Esophagus mucosa (tissue), 1 donor: Measurements from ENCODE around the gene GEMIN4. TPM values are rescaled to one million over a fixed set of nuclear protein-coding genes. Genes with fewer than 3 reads are reported as not detected.

Experiments
- ATAC-seq: fragments of 200-7000 bp; cut with Tn5 transposase; one replicate; pipeline ENCODE4 v1.9.1; 2020
- total RNA-seq: library from RNA; stranded (reverse); gene quantifications from one replicate; pipeline ENCODE4 v1.2.4, GENCODE V29; 2023
- donor health status: DM: yes; HTN: yes; CAD: no.

GEMIN4 gene
- total RNA-seq, 1 donor from 2014 or later = 20.1 TPM

- ATAC-seq = no peak
These were observed 11.6 kb downstream of the GEMIN4 start for GRCh38 chr17:740240-741017.

GRCh38 chr17:737561-738113 is 14.4 kb downstream of the GEMIN4 start:
- peak; percentile 42 for ATAC-seq

GRCh38 chr17:733743-734142 is 18.3 kb downstream of the GEMIN4 start:
- ATAC-seq = no peak

DNA sequence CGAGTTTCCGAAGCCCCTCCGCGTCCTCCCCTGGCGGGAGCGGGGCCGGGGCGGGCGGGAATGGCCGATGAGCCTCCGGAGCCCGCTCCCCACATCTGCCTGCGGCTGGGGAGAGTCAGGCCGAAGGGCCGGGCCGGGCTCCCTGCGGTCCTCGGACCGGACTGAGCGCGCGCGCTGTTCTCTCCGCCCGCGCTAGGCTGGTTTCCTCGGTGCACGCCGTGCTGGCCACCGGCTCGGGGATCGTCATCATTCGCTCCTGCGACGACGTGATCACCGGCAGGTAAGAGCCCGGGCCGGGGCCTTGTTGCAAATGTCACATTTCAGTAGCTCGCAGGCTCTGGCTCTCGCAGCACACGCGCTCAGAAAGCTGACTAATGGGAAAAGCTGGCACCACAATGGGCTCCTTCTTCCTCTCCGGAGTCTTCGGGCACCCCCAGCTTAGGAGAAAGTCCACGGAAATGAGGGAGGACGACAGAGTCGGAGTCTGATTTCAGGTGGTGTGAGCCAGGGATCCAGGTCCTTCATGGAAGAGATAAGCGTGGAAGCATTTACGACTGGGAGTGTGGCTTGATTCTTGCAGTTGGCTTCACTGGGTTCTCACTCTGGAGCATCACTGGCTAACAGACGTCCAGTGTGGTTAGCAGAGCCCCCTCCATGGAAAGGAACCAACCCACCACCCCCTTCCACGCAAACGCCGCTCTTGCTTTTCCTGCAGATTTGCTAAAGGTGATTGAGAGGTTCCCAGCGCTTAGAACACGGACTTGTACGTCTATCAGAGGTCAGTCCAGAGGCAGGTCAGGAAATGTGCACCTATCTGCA is 19.0 kb downstream of the GEMIN4 start:
- ATAC-seq = peak; percentile 27

DNA sequence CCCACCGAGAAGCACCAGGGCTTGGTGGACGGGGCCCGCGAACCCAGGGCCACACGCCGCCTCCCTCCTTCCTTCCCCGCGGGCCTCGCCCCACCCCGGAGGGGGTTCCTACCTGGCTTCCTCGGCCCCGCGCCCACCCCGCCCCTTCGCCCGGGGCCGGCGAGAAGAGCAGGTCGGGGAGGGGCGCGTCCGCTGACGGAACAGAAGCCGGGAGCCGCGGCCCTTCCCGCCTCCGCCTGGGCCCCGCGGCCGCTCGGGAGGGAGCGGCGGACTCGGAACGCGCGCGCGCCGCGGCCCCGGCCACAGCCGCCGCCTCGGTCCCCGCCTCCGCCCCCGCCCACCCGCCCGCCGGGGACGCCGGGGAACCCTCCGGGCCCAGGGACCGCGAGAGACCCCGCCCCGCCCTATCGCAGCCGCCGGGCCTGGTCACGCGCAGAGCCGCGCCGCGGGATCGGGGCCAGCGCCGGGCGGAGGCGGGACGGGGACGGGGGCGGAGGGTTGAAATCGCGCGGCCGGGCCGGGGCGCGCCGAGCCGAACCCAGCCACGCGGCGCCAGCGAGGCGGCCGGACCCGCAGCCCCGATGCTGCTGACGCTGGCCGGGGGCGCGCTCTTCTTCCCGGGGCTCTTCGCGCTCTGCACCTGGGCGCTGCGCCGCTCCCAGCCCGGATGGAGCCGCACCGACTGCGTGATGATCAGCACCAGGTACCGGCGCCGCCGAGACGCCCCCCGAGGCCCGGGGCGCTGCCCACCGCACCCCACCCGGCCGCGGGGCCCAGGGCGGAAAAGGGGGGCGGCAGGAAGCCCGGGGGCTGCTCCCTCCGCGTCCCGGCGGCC is 19.8 kb downstream of the GEMIN4 start, which contains the start of gene TLCD3A:
TLCD3A (plus strand) TSS at position 530 of the 835 bp plus-strand sequence; CDS start at position 582, 52 bp downstream.
- peak; percentile 64 for ATAC-seq

DNA sequence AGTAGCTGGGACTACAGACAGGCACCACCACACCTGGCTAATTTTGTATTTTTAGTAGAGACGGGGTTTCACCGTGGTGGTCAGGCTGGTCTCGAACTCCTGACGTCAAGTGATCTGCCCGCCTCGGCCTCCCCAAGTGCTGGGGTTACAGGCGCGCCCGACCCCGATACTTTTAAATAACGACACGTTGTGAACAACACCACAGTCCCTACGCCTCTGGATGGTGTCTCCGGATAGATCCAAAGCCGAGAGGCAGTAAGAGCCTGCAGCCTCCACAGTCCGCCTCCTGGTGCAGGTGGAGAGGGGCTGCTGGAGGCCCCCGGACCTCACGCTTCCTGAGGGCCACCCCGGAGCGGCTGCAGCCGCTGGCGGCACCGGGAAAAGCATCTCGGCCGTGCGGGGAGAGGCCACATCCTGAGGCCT is 20.4 kb downstream of the GEMIN4 start:
- ATAC-seq = no peak

DNA sequence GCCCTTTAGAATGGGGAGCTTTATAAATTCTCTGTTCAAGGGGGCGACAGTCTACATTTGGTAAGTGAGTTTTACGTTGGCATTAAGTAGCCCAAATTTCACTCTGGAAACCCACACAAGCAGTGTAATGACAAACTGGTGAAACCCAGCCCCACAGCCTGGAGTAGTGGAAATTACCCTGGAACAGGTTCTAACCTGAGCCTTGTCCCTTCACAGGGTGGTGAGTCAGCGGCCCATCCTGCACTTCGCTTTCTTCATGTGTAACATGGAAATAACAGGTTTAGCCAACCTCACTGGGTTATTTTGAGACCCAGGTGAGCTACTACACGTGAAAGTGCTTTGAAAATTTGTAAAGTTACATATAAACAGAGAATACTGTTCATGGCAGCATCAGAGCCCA is 23.2 kb downstream of the GEMIN4 start:
- peak; percentile 81 for ATAC-seq

DNA sequence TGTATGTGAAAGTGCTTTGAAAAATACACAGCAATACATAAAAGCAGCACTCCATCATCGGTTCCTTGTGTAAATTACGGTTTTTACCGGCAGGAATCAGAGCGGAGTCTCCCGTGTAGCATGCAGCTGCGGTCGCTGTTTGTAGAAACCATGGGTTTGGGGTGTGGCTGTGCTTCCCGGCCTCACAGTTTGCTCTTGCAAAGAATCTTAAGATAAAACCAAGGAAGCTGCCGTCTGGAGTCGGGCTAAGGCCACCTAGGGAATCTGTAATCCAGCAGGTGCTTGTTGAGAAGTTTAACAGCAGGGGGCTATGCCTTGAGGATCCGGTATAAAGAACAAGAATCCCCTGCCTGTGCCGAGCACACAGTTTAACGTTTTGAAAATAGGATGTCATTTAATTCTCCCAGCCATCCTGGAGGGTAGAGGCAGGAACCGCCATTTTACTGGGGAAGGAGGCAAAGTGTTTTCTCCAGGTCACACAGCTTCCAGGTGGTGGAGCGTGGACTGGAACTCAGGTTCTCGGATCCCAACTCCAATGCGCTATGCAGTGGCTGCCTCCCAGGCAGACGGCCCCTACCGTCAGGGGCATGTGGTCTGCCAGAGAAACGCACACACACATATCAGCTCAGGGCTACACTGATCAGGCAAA is 25.7 kb downstream of the GEMIN4 start:
- no peak for ATAC-seq

GRCh38 chr17:725746-726145 is 26.3 kb downstream of the GEMIN4 start:
- ATAC-seq = peak; percentile 64

DNA sequence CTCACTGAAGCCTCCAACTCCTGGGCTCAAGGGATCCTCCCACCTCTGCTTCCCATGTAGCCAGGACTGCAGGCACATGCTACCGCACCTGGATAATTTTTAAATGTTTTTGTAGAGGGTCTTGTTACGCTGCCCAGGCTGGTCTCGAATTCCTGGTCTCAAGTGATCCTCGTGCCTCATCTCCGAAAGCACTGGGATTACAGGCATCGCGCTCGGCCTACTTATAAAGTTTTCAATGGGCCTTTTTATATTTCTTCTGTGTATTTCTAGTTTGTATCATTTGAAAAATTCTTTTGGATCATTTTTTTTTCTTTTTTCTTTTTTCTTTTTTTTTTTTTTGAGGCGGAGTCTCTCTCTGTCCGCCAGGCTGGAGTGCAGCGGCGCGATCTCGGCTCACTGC is 27.0 kb downstream of the GEMIN4 start:
- no peak for ATAC-seq

- peak; percentile 83 for ATAC-seq
These were observed 30.5 kb downstream of the GEMIN4 start for GRCh38 chr17:721540-721937.

DNA sequence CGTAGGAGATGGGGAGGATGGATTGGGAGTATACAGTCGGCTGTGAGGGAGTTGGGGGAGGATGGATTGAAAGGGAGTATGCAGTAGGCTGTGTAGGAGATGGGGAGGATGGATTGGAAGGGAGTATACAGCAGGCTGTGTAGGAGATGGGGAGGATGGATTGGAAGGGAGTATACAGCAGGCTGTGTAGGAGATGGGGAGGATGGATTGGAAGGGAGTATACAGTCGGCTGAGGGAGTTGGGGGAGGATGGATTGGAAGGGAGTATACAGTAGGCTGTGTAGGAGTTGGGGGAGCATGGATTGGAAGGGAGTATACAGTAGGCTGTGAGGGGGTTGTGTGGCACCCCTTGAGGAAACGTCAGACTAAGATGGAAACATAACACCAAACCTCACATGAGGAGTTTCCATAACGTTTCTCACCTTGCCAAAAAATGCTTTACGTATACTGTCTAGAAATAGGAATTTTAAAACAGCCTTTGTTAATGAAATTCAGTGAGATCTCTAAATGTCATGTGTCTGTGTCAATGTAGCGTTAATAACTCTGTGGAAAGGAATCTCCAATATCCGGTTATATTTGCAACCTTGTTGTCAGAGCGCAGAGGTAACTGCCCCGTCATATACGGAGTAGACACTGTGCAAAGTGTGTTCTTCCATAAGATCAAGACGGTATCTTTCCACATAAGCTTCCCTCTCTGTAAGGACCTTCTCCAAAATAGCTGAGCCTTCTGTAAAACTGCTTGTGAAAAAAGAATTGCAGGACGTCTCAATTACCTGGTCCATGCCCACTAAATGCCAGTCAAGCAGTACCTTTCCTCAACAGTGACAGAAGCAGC is 31.1 kb downstream of the GEMIN4 start:
- ATAC-seq = no peak

- no peak for ATAC-seq
These were observed 34.0 kb downstream of the GEMIN4 start for GRCh38 chr17:718075-718474.

DNA sequence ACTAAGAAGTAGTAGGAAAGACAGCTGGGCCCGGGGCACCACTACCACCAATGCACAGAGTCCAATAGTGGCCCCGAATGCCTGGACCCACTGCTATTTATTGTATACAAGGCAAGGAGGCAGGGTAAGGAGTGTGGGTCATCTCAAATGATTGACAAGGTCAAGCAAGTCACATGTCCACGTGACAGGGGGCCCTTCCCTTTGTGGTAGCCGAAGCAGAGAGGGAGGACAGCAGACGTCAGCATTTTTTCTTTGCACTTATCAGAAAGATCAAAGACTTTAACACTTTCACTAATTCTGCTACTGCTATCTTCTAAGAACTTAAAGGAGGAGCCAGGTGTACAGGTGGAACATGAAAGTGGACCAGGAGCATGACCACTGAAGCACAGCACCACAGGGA is 43.9 kb downstream of the GEMIN4 start:
- no peak for ATAC-seq

DNA sequence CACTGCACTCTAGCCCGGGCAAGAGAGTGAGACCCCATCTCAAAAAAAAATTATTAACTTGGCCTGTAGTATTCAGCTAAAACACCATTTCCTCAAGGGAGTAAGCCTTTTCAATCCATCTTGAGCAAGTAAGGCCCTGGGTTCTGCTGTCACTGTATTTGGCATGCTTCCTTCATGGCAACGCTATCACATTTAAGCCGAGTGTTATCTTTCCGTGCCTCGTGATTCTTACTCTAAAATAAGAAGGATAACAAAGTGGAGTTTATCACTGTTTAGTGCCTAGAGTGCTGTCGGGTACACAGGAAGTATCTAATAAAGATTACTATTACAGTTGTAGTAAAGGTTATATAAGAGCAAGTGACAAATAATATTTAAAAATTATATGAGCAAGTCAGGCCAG is 46.2 kb downstream of the GEMIN4 start:
- ATAC-seq = no peak

DNA sequence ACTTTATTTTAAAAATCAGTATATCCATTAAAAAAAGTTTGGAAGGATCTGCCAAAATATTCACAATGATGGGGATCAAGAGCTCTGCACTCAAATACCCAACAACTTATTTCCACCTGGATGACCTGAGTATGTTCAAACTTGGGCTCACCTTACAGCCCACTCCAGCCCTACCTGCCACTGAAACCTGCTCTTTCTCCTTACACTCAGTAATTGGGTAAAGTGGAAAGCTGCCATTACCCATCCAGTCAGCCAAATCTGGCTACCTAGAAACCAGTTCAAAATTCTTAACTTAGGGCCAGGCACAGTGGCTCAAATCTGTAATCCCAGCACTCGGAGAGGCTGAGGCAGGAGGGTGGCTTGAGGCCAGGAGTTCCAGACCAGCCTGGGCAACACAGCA is 47.1 kb downstream of the GEMIN4 start:
- ATAC-seq = no peak

DNA sequence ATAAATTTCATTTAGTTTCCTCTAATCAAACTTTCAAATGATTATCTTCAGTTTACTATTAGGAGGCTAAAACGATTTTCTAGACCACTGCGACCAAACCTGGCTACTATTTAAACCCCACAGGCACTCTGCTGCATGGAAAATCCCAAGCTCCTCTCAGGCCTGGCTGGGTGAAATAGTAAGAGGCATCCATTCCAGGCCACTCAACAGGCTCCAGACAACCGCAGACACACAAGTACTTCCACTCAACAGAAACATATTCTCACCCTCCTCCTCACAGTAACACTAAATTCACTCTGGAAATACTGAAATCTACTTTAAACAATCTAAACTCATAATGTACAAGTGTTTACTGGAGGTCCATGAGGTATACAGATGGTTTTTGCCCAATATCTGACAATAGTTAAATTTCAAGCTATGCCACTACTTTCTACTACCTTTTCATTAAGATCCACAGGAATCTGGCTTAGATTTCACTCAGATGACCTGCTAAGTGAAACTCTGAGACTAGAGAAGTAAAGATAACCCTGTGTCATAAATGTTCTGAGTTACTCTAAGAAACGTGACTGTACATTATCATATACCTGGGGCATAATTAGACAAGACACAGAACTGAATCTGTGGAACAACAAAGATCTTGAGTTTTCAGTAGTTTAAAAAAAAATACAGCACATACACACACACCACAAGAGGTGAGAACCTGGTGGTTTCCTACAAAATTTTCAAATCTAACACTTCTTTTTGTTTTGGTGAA is 47.8 kb downstream of the GEMIN4 start:
- no peak for ATAC-seq

DNA sequence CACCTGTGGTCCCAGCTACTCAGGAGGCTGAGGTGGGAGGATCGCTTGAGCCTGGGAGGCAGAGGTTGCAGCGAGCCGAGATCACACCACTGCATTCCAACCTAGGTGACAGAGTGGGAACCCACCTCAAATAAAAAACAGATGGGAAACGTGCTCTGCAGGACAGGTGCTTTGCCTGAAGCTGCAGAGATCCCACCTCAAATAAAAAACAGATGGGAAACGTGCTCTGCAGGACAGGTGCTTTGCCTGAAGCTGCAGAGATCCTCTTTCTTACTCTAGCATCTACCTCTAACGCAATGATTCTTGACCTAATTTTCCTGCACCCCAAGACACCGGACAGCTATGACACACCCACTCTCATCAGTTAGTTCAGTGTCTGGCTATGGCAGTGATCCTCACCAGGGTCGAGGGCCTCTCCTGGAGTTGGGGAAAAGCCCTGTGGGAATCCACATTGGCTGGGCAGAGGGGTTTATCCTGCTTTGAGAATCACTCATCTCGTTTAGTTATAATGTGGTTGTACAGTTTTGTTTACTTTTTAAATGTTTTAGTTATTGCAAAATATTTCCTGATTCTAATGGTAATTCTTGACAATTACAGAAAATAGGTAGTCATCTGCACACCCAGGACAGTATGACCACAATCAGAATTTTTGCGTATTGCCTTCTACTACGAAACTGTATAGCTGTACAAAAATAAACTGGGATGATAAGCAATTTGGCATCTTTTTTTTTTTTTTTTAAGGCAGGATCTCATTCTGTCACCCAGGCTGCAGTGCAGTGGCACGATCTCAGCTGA is 48.8 kb downstream of the GEMIN4 start:
- no peak for ATAC-seq

- ATAC-seq = peak; percentile 57
These were observed 51.5 kb downstream of the GEMIN4 start for GRCh38 chr17:700504-701094.
